Measurements from ENCODE around the gene AXL.

AXL gene

DNA sequence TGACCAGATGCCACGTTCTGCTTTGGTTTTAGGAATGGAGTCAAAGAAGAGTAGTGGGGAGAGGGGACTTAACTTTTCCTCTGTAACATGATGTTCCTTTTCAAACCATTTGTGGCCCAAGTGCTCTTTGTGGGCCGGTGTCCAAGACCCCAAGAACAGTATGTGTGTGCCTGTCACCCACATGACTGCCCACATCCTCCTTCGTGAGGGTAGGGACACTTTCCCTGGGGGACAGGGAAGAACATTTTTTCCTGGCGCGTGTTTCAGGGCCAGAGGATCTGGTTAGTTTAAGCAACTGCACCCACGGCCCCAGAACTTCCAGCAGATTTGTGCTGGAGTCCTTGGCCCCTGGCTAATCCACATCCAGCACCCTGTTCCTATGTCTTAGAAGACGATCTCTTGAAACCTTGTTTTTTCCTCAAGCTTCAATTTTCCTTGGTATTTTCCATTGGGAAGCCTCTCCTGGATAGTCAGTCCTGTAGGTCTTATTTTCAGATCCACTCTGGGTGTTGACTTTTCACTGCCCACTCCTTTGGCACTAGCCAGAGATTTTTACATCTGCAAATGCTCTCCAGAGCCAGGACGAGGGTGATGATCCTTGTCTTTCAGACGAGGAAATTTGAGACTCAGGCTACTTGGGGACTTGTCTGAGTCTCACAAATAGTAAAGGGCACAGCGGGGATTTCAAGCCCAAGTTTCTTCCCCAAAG lies 80.2 kb downstream of the AXL start:
- TF ChIP-seq, protein P1, sequence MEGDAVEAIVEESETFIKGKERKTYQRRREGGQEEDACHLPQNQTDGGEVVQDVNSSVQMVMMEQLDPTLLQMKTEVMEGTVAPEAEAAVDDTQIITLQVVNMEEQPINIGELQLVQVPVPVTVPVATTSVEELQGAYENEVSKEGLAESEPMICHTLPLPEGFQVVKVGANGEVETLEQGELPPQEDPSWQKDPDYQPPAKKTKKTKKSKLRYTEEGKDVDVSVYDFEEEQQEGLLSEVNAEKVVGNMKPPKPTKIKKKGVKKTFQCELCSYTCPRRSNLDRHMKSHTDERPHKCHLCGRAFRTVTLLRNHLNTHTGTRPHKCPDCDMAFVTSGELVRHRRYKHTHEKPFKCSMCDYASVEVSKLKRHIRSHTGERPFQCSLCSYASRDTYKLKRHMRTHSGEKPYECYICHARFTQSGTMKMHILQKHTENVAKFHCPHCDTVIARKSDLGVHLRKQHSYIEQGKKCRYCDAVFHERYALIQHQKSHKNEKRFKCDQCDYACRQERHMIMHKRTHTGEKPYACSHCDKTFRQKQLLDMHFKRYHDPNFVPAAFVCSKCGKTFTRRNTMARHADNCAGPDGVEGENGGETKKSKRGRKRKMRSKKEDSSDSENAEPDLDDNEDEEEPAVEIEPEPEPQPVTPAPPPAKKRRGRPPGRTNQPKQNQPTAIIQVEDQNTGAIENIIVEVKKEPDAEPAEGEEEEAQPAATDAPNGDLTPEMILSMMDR (IDR thresholded peaks at IDR 0.05; ENCODE audit: insufficient read depth, low read depth, low read length, missing control alignments): no peak
- no peak overlapping the region for H3K4me3 ChIP-seq (ENCODE audit: low read depth, low read length)
- no peak for DNase-seq (ENCODE audit: low read depth)

DNA sequence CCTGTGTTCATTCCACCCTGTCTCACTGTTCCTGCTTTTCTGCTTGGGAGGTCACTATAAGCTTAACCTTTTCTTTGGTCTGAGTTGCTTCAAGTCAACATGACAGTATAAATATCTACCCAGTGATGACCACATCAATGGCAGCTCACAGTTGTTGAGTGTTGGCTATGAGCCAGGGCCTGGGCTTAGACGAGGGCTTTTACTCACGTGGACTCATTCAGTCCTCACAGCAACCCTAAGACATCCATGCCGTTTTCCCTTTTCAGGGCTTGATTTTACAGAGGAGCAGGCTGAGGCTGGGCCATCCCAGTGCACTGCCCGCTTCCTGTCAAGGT lies 80.7 kb downstream of the AXL start:
- H3K4me3 ChIP-seq (ENCODE audit: low read depth, low read length): no peak overlapping the region
- TF ChIP-seq, protein P1 (IDR thresholded peaks at IDR 0.05; ENCODE audit: insufficient read depth, low read depth, low read length, missing control alignments): no peak
- DNase-seq (ENCODE audit: low read depth): no peak

DNA sequence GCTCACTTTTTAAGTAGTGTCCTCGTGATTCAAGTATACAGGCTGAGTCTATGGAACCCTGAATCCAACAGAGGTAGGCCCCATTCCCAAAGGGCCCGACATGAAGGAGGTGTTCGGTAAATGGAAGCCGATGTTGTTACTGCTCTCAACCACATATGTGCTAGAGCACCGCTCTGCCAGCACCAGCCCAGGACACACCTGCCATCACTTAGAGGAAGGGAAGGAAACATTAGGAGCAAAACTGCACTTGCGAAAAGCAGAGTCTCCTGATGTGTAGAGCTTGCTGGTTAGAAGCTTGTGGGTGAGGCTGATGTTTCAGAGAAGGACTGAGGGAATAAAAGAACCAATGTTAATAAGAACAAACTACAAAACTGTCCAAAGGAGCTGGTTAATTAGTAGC lies 81.5 kb downstream of the AXL start:
- TF ChIP-seq, protein P1 (IDR thresholded peaks at IDR 0.05; ENCODE audit: insufficient read depth, low read depth, low read length, missing control alignments): no peak
- DNase-seq (ENCODE audit: low read depth): no peak
- no peak overlapping the region for H3K4me3 ChIP-seq (ENCODE audit: low read depth, low read length)

DNA sequence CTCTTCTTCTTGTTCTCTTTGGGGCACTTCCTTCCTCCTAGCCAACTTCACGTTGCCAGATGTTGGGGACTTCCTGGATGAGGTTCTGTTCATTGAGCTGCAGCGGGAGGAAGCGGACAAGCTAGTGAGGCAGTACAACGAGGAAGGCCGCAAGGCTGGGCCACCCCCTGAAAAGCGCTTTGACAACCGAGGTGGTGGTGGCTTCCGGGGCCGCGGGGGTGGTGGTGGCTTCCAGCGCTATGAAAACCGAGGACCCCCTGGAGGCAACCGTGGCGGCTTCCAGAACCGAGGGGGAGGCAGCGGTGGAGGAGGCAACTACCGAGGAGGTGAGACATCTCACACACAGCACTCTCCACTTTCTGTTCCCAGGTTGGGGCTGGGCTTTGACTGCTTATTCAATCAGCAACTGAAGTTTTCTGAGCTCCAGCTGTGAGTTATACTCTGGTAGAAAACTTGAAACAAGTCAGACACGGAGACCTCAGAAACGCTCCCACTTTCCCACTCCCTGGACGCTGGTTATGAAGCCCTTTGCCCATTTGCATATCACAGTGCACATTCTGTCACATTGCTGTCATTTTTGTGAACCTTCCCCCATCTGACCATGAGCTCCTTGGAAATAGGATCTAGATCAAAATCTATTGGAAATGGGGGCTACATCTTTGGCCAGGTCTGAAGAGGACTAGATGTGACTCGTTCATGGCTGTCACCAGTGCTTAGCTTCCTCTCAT lies 83.8 kb downstream of the AXL start:
- peak; percentile 88 for DNase-seq (ENCODE audit: low read depth)
- TF ChIP-seq, protein P1 (IDR thresholded peaks at IDR 0.05; ENCODE audit: insufficient read depth, low read depth, low read length, missing control alignments): no peak
- peak overlapping the region; percentile 17 for H3K4me3 ChIP-seq (ENCODE audit: low read depth, low read length)

DNA sequence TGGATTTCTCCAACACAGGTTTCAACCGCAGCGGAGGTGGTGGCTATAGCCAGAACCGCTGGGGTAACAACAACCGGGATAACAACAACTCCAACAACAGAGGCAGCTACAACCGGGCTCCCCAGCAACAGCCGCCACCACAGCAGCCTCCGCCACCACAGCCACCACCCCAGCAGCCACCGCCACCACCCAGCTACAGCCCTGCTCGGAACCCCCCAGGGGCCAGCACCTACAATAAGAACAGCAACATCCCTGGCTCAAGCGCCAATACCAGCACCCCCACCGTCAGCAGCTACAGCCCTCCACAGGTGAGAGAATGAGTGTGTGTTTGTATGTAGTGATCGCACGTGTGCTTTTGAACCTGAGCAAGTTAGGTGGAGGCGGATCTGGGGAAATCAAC lies 84.9 kb downstream of the AXL start:
- DNase-seq (ENCODE audit: low read depth): no peak
- TF ChIP-seq, protein P1 (IDR thresholded peaks at IDR 0.05; ENCODE audit: insufficient read depth, low read depth, low read length, missing control alignments): no peak
- no peak overlapping the region for H3K4me3 ChIP-seq (ENCODE audit: low read depth, low read length)

DNA sequence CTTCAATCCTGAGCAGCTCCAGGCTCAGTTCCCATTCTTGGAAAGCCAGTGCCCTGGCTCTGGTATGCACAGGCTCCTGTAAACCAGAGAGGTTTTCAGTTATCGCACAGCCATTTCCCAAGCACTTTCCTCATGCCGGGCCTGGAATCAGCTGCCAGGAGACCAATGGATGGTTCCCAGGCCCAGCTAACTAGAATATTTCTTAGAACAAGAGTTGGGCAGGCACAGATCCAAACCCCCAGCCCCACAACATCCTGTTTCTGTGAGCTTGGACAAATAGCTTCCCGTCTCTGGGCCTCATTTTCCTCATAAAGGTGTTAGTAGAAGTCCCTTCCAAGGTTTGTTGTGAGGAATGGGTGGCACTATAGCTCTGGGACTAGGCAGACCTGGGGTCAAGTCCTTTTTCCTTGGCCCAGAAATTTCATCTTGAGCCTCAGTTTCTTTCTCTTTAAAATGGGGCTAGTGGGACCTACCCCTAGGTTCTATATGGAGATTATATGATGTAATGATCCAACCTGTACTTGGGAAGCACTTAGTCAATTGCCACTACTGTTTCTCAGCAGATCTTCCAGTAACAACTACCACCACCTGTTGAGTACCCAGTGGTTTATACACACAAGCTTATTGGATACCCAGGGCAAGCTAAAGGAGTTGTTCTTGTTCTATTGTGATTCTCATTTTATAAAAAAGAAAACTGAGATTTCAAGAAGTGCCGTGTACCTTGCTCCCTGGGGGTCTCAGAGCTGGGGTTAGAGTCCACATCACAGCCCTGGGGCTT lies 85.9 kb downstream of the AXL start:
- no peak overlapping the region for H3K4me3 ChIP-seq (ENCODE audit: low read depth, low read length)
- TF ChIP-seq, protein P1 (IDR thresholded peaks at IDR 0.05; ENCODE audit: insufficient read depth, low read depth, low read length, missing control alignments): no peak
- no peak for DNase-seq (ENCODE audit: low read depth)
